OCI-LY7 (cell line): ENCODE data around the gene IQSEC1. TPM values are rescaled to one million over a fixed set of nuclear protein-coding genes. Genes with fewer than 3 reads are reported as not detected.

Experiments used
- BruUV-seq: library from RNA; stranded (reverse); fragments of 400-500 nt; replicated peaks from 2 replicates; lab custom pipeline; 2021; lab: Mats Ljungman, UMichigan
- CTCF ChIA-PET: fragments of 300-600 bp; sonication (Branson Sonifier 250); formaldehyde crosslinking; loops from one replicate; lab custom pipeline; 2022; ENCODE audit warnings: antibody characterized with exemption; ENCODE audit not compliant: unreplicated experiment; lab: Charles Lee
- POLR2A ChIA-PET: fragments of 300-600 bp; sonication (Branson Sonifier 250); formaldehyde crosslinking; loops from one replicate; lab custom pipeline; 2022; ENCODE audit warnings: antibody characterized with exemption; lab: Charles Lee
- DNase-seq: peaks from one replicate; pipeline ENCODE4 v3.0.0-alpha.2; 2015; ENCODE audit warnings: low spot score
- H2AFZ ChIP-seq: fragments of 200-600 bp; sonication (generic), shearing (Covaris generic); 2 replicates; pipeline ENCODE4 v1.6.1; 2014; ENCODE audit warnings: mild to moderate bottlenecking, antibody characterized with exemption, low read length, moderate library complexity
- H3K27ac ChIP-seq: fragments of 200-600 bp; sonication (generic); 2 replicates; pipeline ENCODE4 v1.5.1; 2014; ENCODE audit warnings: mixed run types, low read depth, mild to moderate bottlenecking, moderate library complexity, low read length, inconsistent platforms; ENCODE audit not compliant: poor library complexity, severe bottlenecking
- H3K36me3 ChIP-seq: fragments of 200-600 bp; sonication (generic); 2 replicates; pipeline ENCODE4 v1.6.1; 2014; ENCODE audit warnings: mild to moderate bottlenecking, antibody characterized with exemption, low read length, moderate library complexity, mixed read lengths; ENCODE audit not compliant: insufficient read depth
- H3K4me1 ChIP-seq: fragments of 200-600 bp; sonication (generic); 2 replicates; pipeline ENCODE4 v1.5.1; 2014; ENCODE audit warnings: mild to moderate bottlenecking, low read length; ENCODE audit not compliant: insufficient read depth, poor library complexity, severe bottlenecking
- H3K4me2 ChIP-seq: fragments of 200-600 bp; sonication (generic); 2 replicates; pipeline ENCODE4 v1.6.1; 2014; ENCODE audit warnings: mild to moderate bottlenecking, low read length
- H3K4me3 ChIP-seq: fragments of 200-600 bp; sonication (generic); 2 replicates; pipeline ENCODE4 v1.5.1; 2014; ENCODE audit warnings: mild to moderate bottlenecking, low read depth, low read length; ENCODE audit not compliant: poor library complexity, severe bottlenecking
- H3K79me2 ChIP-seq: fragments of 200-600 bp; sonication (generic); 2 replicates; pipeline ENCODE4 v1.6.1; 2016; ENCODE audit warnings: low read depth, mild to moderate bottlenecking, low read length, moderate library complexity, mixed read lengths; ENCODE audit not compliant: insufficient read depth
- H3K9me2 ChIP-seq: fragments of 200-600 bp; sonication (generic); 2 replicates; pipeline ENCODE4 v1.6.1; 2016; ENCODE audit warnings: mild to moderate bottlenecking, low read length, mixed read lengths; ENCODE audit not compliant: insufficient read depth
- H3K9me3 ChIP-seq: fragments of 200-600 bp; sonication (generic); 2 replicates; pipeline ENCODE4 v1.6.1; 2014; ENCODE audit warnings: mild to moderate bottlenecking, mixed run types, low read length, mixed read lengths
- H4K20me1 ChIP-seq: fragments of 200-600 bp; sonication (generic); 2 replicates; pipeline ENCODE4 v1.6.1; 2014; ENCODE audit warnings: mild to moderate bottlenecking, antibody characterized with exemption, low read length, moderate library complexity, mixed read lengths; ENCODE audit not compliant: insufficient read depth
- CTCF ChIP-seq: fragments of 200-600 bp; sonication (generic); conservative IDR thresholded peaks from 2 replicates; pipeline ENCODE4 v1.5.1; 2014; ENCODE audit warnings: mild to moderate bottlenecking, antibody characterized with exemption, low read length, moderate library complexity, mixed read lengths
- EZH2phosphoT487 ChIP-seq: fragments of 200-600 bp; sonication (generic); IDR thresholded peaks from 2 replicates; pipeline ENCODE4 v1.6.1; 2018; ENCODE audit warnings: low read depth, borderline replicate concordance, mild to moderate bottlenecking, mixed run types, antibody characterized with exemption, low read length, moderate library complexity, mixed read lengths
- intact Hi-C: fragments of 100-400 bp; cut with micrococcal nuclease; formaldehyde crosslinking; loops from one replicate; pipeline ENCODE4 v1.10.0; 2022; ENCODE audit not compliant: unreplicated experiment
- total RNA-seq, 2 experiments: library from RNA; depleted of rRNA in 1 of 2; stranded (reverse); fragments of >200 nt in 1 of 2; shearing (Covaris generic) in 1 of 2; gene quantifications; 2 replicates each; pipeline ENCODE4 v1.2.3, GENCODE V29; 2014 to 2022

Gene IQSEC1
- total RNA-seq, 2 experiments from 2014 or later = 25.2 to 70.1 TPM

- no peak overlapping the region for H3K4me2 ChIP-seq
- H2AFZ ChIP-seq = no peak overlapping the region
- no peak for DNase-seq
- TF ChIP-seq EZH2phosphoT487 (no peak), CTCF (no peak)
- intact Hi-C loops = no loop called here
- ChIA-PET POLR2A (interaction anchor here (0.6 to 1.1 kb wide), 2 partner anchors 15 to 29 kb away, joined by 3 to 7 read pairs; no protein-coding TSS in a partner anchor), CTCF (no interaction called here)
- no TSS peak for BruUV-seq
- peaks cover 8% of the 10 kb centered on the region for H3K4me1 ChIP-seq
- no peak overlapping the region for H3K27ac ChIP-seq
- peaks cover 16% of the 10 kb centered on the region; the same call in 1 of the 2 replicates for H4K20me1 ChIP-seq
- no peaks in the 10 kb centered on the region; the same call in 1 of the 2 replicates for H3K79me2 ChIP-seq
- no peaks in the 10 kb centered on the region for H3K9me3 ChIP-seq
- H3K36me3 ChIP-seq = peaks cover 19% of the 10 kb centered on the region; the same call in 1 of the 2 replicates
- no peaks in the 10 kb centered on the region for H3K9me2 ChIP-seq
- H3K4me3 ChIP-seq = no peak overlapping the region
These were observed 98.4 kb downstream of the IQSEC1 start for GRCh38 chr3:12974819-12975218.

GRCh38 chr3:12974334-12974733, 98.9 kb downstream of the IQSEC1 start:
- Histone ChIP-seq H2AFZ (no peak overlapping the region), H3K4me3 (no peak overlapping the region), H3K79me2 (no peaks in the 10 kb centered on the region; the same call in 1 of the 2 replicates), H3K4me2 (no peak overlapping the region), H4K20me1 (peaks cover 16% of the 10 kb centered on the region; the same call in 1 of the 2 replicates), H3K27ac (no peak overlapping the region), H3K9me2 (no peaks in the 10 kb centered on the region), H3K9me3 (no peaks in the 10 kb centered on the region), H3K36me3 (peaks cover 15% of the 10 kb centered on the region; the same call in 1 of the 2 replicates), H3K4me1 (peaks cover 8% of the 10 kb centered on the region)
- TF ChIP-seq CTCF = no peak
- TF ChIP-seq EZH2phosphoT487 = no peak
- no peak for DNase-seq
- ChIA-PET CTCF (no interaction called here), POLR2A (no interaction called here)
- intact Hi-C loops = no loop called here
- BruUV-seq = no TSS peak

- Histone ChIP-seq H3K36me3 (peaks cover 13% of the 10 kb centered on the region; the same call in 1 of the 2 replicates), H3K4me1 (peaks cover 8% of the 10 kb centered on the region), H3K4me3 (no peak overlapping the region), H4K20me1 (peaks cover 16% of the 10 kb centered on the region; the same call in 1 of the 2 replicates), H3K9me3 (no peaks in the 10 kb centered on the region), H3K27ac (no peak overlapping the region), H3K79me2 (no peaks in the 10 kb centered on the region; the same call in 1 of the 2 replicates), H3K4me2 (no peak overlapping the region), H2AFZ (no peak overlapping the region), H3K9me2 (no peaks in the 10 kb centered on the region)
- TF ChIP-seq EZH2phosphoT487 (no peak), CTCF (no peak)
- BruUV-seq = no TSS peak
- intact Hi-C loops = no loop called here
- no peak for DNase-seq
- CTCF ChIA-PET = no interaction called here
- POLR2A ChIA-PET = interaction anchor here (0.7 kb wide), 1 partner anchor 326 kb away, joined by 3 read pairs; no protein-coding TSS in a partner anchor
These were observed 99.4 kb downstream of the IQSEC1 start for GRCh38 chr3:12973827-12974226.
